Measurements from ENCODE around the gene OR8J3. TPM values are rescaled to one million over a fixed set of nuclear protein-coding genes. Genes with fewer than 3 reads are reported as not detected.
"Not testable (repeated sequence)": the region's sequence is repeated elsewhere in the genome, so short reads cannot be mapped to it uniquely, and the experiment has no call there.

Gene OR8J3
- total RNA-seq, 1 donor from 2014 or later: not detected

- Histone ChIP-seq H3K9me3 (ENCODE audit: insufficient read depth, low read depth, low read length) (peaks cover 13% of the 10 kb centered on the region), H3K79me2 (ENCODE audit: insufficient read depth, low read length) (no peaks in the 10 kb centered on the region), H4K20me1 (ENCODE audit: insufficient read depth, low read length) (no peaks in the 10 kb centered on the region), H3K4me3 (ENCODE audit: insufficient read depth, low read depth, low read length) (no peak overlapping the region), H3K36me3 (ENCODE audit: insufficient read depth, low read length) (no peaks in the 10 kb centered on the region), H3K4me2 (ENCODE audit: low read length) (no peak overlapping the region), H3K27me3 (ENCODE audit: insufficient read depth, low read length) (no peaks in the 10 kb centered on the region), H3K27ac (ENCODE audit: low read depth, low read length) (no peak overlapping the region), H2AFZ (ENCODE audit: low read depth, low read length) (no peak overlapping the region), H3K9ac (ENCODE audit: low read length) (no peak overlapping the region), H3K4me1 (ENCODE audit: insufficient read depth, low read length) (no peaks in the 10 kb centered on the region)
- H3K9me3 Mint-ChIP-seq (ENCODE audit: unreplicated experiment): peaks cover 5% of the 10 kb centered on the region
- no peak for DNase-seq (ENCODE audit: low read depth)
- H3K4me1 Mint-ChIP-seq (ENCODE audit: low read depth, unreplicated experiment): no peaks in the 10 kb centered on the region
- no peak for FAIRE-seq
- H3K4me3 Mint-ChIP-seq (ENCODE audit: unreplicated experiment): no peak overlapping the region
- no peaks in the 10 kb centered on the region for H3K27me3 Mint-ChIP-seq (ENCODE audit: low read depth, unreplicated experiment)
- no peak overlapping the region for H3K27ac Mint-ChIP-seq (ENCODE audit: unreplicated experiment)
- no peak for TF ChIP-seq EZH2 (IDR thresholded peaks at IDR 0.05; ENCODE audit: insufficient read depth, low read length)
- no peak for TF ChIP-seq CTCF (IDR thresholded peaks at IDR 0.05; ENCODE audit: insufficient read depth, low read depth, low read length)
- H3K36me3 Mint-ChIP-seq (ENCODE audit: low read depth, unreplicated experiment): no peaks in the 10 kb centered on the region
Observed at GRCh38 chr11:56151376-56151775, 11.4 kb upstream of the OR8J3 start.

- H3K4me3 ChIP-seq (ENCODE audit: insufficient read depth, low read depth, low read length); H3K79me2 ChIP-seq (ENCODE audit: insufficient read depth, low read length); FAIRE-seq; H3K4me1 ChIP-seq (ENCODE audit: insufficient read depth, low read length); H2AFZ ChIP-seq (ENCODE audit: low read depth, low read length); H3K9ac ChIP-seq (ENCODE audit: low read length); H3K4me2 ChIP-seq (ENCODE audit: low read length); H3K9me3 Mint-ChIP-seq (ENCODE audit: unreplicated experiment); H3K27ac ChIP-seq (ENCODE audit: low read depth, low read length); DNase-seq (ENCODE audit: low read depth); H3K27ac Mint-ChIP-seq (ENCODE audit: unreplicated experiment); H3K36me3 ChIP-seq (ENCODE audit: insufficient read depth, low read length); H3K27me3 Mint-ChIP-seq (ENCODE audit: low read depth, unreplicated experiment); H3K4me3 Mint-ChIP-seq (ENCODE audit: unreplicated experiment); H3K9me3 ChIP-seq (ENCODE audit: insufficient read depth, low read depth, low read length); H4K20me1 ChIP-seq (ENCODE audit: insufficient read depth, low read length); H3K27me3 ChIP-seq (ENCODE audit: insufficient read depth, low read length); H3K36me3 Mint-ChIP-seq (ENCODE audit: low read depth, unreplicated experiment); H3K4me1 Mint-ChIP-seq (ENCODE audit: low read depth, unreplicated experiment): not testable (repeated sequence)
Observed at GRCh38 chr11:56143681-56144080, 3.7 kb upstream of the OR8J3 start.

- no peaks in the 10 kb centered on the region for H3K27me3 Mint-ChIP-seq (ENCODE audit: low read depth, unreplicated experiment)
- Histone ChIP-seq H3K36me3 (ENCODE audit: insufficient read depth, low read length) (no peaks in the 10 kb centered on the region), H3K9ac (ENCODE audit: low read length) (no peak within 1 kb of the TSS), H4K20me1 (ENCODE audit: insufficient read depth, low read length) (no peaks in the 10 kb centered on the region), H3K4me1 (ENCODE audit: insufficient read depth, low read length) (no peaks in the 10 kb centered on the region), H3K4me3 (ENCODE audit: insufficient read depth, low read depth, low read length) (no peak within 1 kb of the TSS), H3K27ac (ENCODE audit: low read depth, low read length) (no peak within 1 kb of the TSS), H3K4me2 (ENCODE audit: low read length) (no peak within 1 kb of the TSS), H3K9me3 (ENCODE audit: insufficient read depth, low read depth, low read length) (no peaks in the 10 kb centered on the region), H2AFZ (ENCODE audit: low read depth, low read length) (no peak within 1 kb of the TSS), H3K27me3 (ENCODE audit: insufficient read depth, low read length) (no peaks in the 10 kb centered on the region), H3K79me2 (ENCODE audit: insufficient read depth, low read length) (no peaks in the 10 kb centered on the region)
- H3K9me3 Mint-ChIP-seq (ENCODE audit: unreplicated experiment): no peaks in the 10 kb centered on the region
- H3K4me1 Mint-ChIP-seq (ENCODE audit: low read depth, unreplicated experiment): no peaks in the 10 kb centered on the region
- TF ChIP-seq CTCF (IDR thresholded peaks at IDR 0.05; ENCODE audit: insufficient read depth, low read depth, low read length) (no peak), EZH2 (IDR thresholded peaks at IDR 0.05; ENCODE audit: insufficient read depth, low read length) (no peak)
- no peak within 1 kb of the TSS for H3K27ac Mint-ChIP-seq (ENCODE audit: unreplicated experiment)
- FAIRE-seq: no peak
- no peak for DNase-seq (ENCODE audit: low read depth)
- no peaks in the 10 kb centered on the region for H3K36me3 Mint-ChIP-seq (ENCODE audit: low read depth, unreplicated experiment)
- no peak within 1 kb of the TSS for H3K4me3 Mint-ChIP-seq (ENCODE audit: unreplicated experiment)
Observed at GRCh38 chr11:56122073-56122472, 17.9 kb downstream of the OR8J3 start, which contains the start of gene OR8H3. Gene OR8H3, plus strand, starts transcription at chr11:56122373. Its CDS starts 0 bp downstream, at chr11:56122373.

All from astrocyte (in vitro differentiated cells and primary cell).